ENCODE measurements around the gene NOL8.

DNA sequence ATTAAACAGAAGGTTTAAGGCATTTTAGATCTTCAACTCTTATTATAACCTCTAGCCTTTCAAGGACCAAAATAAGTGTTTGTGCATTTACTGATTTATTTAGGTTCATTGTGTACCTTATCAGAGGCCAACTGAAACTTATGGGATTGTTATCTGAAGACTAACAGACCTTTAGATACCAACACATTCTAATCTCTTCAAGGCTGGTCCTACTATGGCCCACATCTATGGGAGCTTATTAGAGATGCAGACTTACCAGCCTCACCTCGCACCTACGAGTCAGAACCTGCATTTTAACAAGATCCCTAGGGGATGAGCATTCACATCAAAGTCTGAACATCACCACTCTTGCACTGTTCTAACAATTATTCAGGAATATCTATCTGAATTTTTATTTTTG is 33.6 kb downstream of the NOL8 start:
- TF ChIP-seq POLR2A (IDR thresholded peaks at IDR 0.05; ENCODE audit: low read length), result no peak
- TF ChIP-seq GATA1 (IDR thresholded peaks at IDR 0.05; ENCODE audit: low read depth, low read length), result no peak

Data from erythroblast (primary cell).